Brain microvascular endothelial cell (primary cell): ENCODE data around the gene ARID2.

ENCODE experiments used
- DNase-seq: peaks from one replicate; pipeline ENCODE4 v3.0.0-alpha.2; 2020
- H3K27ac ChIP-seq: fragments of 250-450 bp; sonication (Bioruptor Pico); 2 replicates; pipeline ENCODE4 v1.5.1; 2020; ENCODE audit warnings: mild to moderate bottlenecking, moderate library complexity
- H3K27me3 ChIP-seq: fragments of 250-450 bp; sonication (Bioruptor Pico); replicated peaks from 2 replicates; pipeline ENCODE4 v1.5.1; 2020; ENCODE audit warnings: mild to moderate bottlenecking
- H3K36me3 ChIP-seq: fragments of 250-450 bp; sonication (Bioruptor Pico); replicated peaks from 2 replicates; pipeline ENCODE4 v1.5.1; 2020; ENCODE audit warnings: mild to moderate bottlenecking
- H3K4me3 ChIP-seq: 2 replicates; pipeline ENCODE4 v1.5.1; 2011; ENCODE audit warnings: low read depth, mild to moderate bottlenecking, control low read depth, low read length, moderate library complexity
- in situ Hi-C: cut with HindIII; loops from 2 replicates; pipeline ENCODE4 v1.10.0; 2017; ENCODE audit warnings: low sequenced_read_pairs, low pct_ligation_motif_present
- TF ChIP-seq, protein P1 (sequence below): IDR thresholded peaks from 2 replicates; pipeline ENCODE4 v1.5.1; 2011; ENCODE audit warnings: low read depth, mild to moderate bottlenecking, moderate library complexity, low read length, control low read depth, inconsistent platforms; ENCODE audit errors: missing control alignments

The ARID2 gene

DNA sequence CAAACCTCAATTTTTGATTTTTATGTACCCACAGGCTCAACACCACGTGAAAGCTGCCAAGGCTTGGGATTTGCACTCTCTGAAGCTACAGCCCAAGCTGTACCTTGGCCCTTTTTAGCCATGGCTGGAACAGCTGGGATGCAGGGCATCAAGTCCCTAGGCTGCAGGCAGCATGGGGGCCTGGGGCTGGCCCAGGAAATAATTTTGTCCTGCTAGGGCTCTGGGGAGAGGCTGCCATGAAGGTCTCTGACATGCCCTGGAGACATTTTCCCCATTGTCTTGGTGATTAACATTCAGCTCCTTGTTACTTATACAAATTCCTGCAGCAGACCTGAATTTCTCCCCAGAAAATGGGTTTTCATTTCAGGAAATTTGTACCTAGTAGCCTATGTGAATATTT is 157.2 kb downstream of the ARID2 start:
- Histone ChIP-seq H3K4me3 (no peak overlapping the region), H3K36me3 (peaks cover 5% of the 10 kb centered on the region), H3K27me3 (no peaks in the 10 kb centered on the region), H3K27ac (no peak overlapping the region)
- DNase-seq = no peak
- TF ChIP-seq, protein P1, sequence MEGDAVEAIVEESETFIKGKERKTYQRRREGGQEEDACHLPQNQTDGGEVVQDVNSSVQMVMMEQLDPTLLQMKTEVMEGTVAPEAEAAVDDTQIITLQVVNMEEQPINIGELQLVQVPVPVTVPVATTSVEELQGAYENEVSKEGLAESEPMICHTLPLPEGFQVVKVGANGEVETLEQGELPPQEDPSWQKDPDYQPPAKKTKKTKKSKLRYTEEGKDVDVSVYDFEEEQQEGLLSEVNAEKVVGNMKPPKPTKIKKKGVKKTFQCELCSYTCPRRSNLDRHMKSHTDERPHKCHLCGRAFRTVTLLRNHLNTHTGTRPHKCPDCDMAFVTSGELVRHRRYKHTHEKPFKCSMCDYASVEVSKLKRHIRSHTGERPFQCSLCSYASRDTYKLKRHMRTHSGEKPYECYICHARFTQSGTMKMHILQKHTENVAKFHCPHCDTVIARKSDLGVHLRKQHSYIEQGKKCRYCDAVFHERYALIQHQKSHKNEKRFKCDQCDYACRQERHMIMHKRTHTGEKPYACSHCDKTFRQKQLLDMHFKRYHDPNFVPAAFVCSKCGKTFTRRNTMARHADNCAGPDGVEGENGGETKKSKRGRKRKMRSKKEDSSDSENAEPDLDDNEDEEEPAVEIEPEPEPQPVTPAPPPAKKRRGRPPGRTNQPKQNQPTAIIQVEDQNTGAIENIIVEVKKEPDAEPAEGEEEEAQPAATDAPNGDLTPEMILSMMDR = no peak
- in situ Hi-C loops = no loop called here

DNA sequence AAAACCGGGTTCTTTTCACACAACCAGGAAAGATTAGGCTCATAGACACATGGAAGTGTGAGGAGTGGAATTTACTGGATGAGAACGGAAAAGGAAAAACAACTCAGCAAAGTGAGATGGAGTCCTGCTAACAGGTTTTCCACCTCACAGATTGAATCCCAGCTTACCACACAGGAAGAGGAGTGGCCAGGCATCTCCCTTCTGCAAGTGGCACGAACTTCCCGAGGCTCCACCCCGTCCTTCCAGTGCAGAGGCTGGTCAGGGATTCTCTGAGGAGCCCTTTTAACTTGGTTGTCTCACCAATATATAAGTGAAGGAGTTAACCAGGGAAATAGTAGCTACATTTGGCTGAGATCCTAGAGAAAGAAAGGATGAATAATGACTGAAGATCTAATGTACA is 158.0 kb downstream of the ARID2 start:
- no peak overlapping the region for H3K27ac ChIP-seq
- in situ Hi-C loops = no loop called here

DNA sequence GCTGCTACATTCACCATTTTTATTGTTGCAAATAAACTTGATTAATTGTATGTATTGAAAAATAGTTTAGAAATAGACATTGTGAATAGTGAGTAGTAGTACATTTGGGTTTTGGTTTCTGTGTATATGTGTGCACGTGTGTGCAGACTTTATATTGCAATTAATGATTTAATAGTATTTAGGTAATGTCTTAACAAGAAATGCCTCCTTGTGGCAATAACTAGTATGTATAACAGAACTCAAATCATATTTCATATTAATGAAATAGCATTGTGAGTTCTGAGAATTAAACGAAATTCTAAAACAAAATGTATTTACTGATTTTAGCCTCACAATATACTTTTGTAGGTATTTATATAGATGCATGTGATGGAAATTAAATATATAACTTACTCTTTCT is 160.8 kb downstream of the ARID2 start:
- H3K27ac ChIP-seq = no peak overlapping the region
- in situ Hi-C loops = no loop called here
- no peak overlapping the region for H3K4me3 ChIP-seq
- DNase-seq = no peak
- peaks cover 5% of the 10 kb centered on the region for H3K36me3 ChIP-seq
- TF ChIP-seq, protein P1 = no peak
- no peaks in the 10 kb centered on the region for H3K27me3 ChIP-seq

More for the DNA sequence above, 158.0 kb downstream of the ARID2 start:
- Histone ChIP-seq H3K27me3 (no peaks in the 10 kb centered on the region), H3K36me3 (peaks cover 5% of the 10 kb centered on the region), H3K4me3 (no peak overlapping the region)
- no peak for DNase-seq
- TF ChIP-seq, protein P1 = no peak

GRCh38 chr12:45893240-45893639 is 163.7 kb downstream of the ARID2 start:
- TF ChIP-seq, protein P1 = peak; percentile 60
- in situ Hi-C loops = no loop called here
- no peak overlapping the region for H3K27ac ChIP-seq
- no peaks in the 10 kb centered on the region for H3K27me3 ChIP-seq
- no peak for DNase-seq
- no peak overlapping the region for H3K4me3 ChIP-seq
- H3K36me3 ChIP-seq = no peaks in the 10 kb centered on the region

- H3K27ac ChIP-seq = no peak overlapping the region
- no peak for DNase-seq
- no peaks in the 10 kb centered on the region for H3K36me3 ChIP-seq
- no peaks in the 10 kb centered on the region for H3K27me3 ChIP-seq
- H3K4me3 ChIP-seq = no peak overlapping the region
- in situ Hi-C loops = no loop called here
- TF ChIP-seq, protein P1 = no peak
Observed at GRCh38 chr12:45895961-45896360, 166.5 kb downstream of the ARID2 start.

DNA sequence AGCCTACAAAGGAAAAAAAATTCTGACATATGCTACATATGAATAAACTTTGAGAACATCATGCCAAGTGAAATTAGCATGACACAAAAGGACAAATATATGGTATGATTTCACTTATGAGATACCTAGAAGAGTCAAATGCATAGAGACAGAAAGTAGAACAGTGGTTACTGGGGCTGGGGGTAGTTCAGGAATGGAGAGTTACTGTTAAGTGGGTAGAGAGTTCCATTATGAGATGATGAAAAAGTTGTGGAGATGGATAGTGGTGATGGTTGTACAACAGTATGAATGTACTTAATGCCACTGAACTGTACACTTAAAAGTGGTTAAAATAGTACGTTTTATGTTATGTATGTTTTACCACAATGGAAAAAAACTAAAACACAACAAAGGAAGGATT is 168.6 kb downstream of the ARID2 start:
- no peaks in the 10 kb centered on the region for H3K36me3 ChIP-seq
- in situ Hi-C loops = no loop called here
- no peak overlapping the region for H3K4me3 ChIP-seq
- DNase-seq = no peak
- TF ChIP-seq, protein P1 = no peak
- no peak overlapping the region for H3K27ac ChIP-seq
- no peaks in the 10 kb centered on the region for H3K27me3 ChIP-seq
